NOMO-1 treated with dmso at 0.1 percent for 144 hours (cell line): ENCODE data around the gene CAD.

ENCODE experiments used
- DNase-seq: peaks from one replicate; lab custom pipeline; 2025; ENCODE audit not compliant: unreplicated experiment; lab: John Stamatoyannopoulos, UW

The CAD gene

DNA sequence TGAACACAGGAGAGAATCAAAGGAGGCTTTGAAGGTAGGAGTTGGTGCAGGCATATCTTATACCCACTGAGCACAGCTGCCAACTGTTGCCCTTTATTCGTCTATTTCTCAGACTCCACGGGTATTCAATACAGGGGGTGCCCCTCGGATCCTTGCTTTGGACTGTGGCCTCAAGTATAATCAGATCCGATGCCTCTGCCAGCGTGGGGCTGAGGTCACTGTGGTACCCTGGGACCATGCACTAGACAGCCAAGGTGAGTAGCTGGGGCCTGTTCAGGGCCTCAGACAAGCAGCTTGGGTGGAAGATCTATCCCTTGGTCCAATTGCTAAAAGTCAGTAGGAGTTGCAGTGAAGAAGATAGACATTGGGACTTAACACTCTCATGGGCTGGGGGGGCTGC is 5.2 kb downstream of the CAD start:
- DNase-seq = no peak

DNA sequence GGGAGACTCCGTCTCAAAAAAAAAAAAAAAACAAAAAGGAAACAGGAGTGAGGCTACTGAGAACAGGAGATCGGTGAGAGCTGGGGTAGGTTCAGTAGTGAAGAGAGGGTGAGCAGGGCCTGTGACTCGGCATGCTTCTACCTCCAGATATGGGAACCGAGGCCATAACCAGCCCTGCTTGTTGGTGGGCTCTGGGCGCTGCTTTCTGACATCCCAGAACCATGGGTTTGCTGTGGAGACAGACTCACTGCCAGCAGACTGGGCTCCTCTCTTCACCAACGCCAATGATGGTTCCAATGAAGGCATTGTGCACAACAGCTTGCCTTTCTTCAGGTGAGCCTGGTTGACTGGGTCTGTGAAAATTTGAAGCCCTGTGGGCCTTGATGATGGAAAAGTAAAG is 6.2 kb downstream of the CAD start:
- DNase-seq = no peak

DNA sequence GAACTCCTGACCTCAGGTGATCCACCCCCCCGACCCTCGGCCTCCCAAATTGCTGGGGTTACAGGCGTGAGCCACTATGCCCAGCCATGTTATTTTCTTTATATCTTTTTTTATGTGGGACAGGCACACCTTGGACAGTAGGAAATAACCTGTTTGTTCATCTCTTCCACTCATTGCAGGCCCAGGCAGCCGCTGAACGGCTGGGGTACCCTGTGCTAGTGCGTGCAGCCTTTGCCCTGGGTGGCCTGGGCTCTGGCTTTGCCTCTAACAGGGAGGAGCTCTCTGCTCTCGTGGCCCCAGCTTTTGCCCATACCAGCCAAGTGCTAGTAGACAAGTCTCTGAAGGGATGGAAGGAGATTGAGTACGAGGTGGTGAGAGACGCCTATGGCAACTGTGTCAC is 8.4 kb downstream of the CAD start:
- no peak for DNase-seq

DNA sequence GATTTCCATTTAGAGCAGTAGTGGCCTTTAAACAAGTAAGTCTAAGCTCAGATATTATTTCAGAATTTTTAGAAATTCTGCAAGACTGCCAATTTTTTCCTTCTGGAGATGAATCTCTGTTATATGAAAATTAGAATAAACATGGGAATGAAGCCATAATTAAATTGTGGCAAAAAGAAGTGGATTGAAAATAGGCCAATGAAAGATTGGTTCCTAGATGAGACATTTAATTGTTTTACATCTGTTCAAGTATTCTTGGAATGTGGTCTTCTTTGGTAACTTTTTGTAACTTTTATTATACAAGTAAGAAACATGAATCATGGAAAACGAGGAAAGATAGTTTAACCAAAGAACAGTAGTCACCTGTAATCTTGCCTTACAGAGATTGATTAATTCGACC is 10.3 kb downstream of the CAD start:
- DNase-seq = no peak

DNA sequence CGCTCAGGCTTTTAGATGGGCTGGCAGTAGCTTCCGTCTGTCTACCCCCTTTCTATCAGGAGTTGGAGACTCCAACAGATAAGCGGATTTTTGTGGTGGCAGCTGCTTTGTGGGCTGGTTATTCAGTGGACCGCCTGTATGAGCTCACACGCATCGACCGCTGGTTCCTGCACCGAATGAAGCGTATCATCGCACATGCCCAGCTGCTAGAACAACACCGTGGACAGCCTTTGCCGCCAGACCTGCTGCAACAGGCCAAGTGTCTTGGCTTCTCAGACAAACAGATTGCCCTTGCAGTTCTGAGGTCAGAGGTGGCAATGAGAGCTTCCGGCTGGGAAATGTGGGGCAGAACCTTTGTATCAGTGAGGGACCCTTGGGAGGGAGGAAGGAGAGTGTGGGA is 14.8 kb downstream of the CAD start:
- no peak for DNase-seq

DNA sequence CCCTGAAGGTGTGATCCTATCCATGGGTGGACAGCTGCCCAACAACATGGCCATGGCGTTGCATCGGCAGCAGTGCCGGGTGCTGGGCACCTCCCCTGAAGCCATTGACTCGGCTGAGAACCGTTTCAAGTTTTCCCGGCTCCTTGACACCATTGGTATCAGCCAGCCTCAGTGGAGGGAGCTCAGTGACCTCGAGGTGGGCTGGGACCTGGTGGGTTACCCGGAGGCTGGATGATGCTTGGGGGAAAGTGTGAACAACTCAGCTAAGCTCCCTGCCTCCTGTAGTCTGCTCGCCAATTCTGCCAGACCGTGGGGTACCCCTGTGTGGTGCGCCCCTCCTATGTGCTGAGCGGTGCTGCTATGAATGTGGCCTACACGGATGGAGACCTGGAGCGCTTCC is 16.2 kb downstream of the CAD start:
- DNase-seq = no peak

DNA sequence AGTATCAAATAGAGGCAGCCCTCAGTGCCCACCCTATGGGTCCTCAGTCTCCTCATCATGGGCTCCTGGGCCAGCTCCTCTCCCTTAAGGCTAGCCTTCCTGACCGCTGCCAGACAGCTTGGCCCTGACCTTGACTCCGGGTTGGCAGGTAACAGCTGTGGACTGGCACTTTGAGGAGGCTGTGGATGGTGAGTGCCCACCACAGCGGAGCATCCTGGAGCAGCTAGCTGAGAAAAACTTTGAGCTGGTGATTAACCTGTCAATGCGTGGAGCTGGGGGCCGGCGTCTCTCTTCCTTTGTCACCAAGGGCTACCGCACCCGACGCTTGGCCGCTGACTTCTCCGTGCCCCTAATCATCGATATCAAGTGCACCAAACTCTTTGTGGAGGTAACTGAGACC is 19.0 kb downstream of the CAD start:
- DNase-seq = no peak

DNA sequence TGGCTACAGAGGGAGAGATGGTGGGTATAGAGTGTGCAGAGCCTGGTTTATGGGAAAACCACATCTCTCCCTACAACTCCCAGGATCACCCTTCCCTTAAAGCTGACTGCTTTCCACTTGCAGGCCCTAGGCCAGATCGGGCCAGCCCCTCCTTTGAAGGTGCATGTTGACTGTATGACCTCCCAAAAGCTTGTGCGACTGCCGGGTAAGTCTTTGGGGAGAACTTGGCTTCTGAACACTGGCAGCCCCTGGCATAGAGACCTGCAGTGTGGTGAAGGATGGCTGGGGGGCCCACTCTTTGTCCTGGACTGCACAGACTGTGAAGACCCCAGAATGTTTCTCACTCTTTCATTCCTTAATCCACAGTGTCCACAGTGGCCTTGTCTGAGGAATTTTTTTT is 19.5 kb downstream of the CAD start:
- no peak for DNase-seq

DNA sequence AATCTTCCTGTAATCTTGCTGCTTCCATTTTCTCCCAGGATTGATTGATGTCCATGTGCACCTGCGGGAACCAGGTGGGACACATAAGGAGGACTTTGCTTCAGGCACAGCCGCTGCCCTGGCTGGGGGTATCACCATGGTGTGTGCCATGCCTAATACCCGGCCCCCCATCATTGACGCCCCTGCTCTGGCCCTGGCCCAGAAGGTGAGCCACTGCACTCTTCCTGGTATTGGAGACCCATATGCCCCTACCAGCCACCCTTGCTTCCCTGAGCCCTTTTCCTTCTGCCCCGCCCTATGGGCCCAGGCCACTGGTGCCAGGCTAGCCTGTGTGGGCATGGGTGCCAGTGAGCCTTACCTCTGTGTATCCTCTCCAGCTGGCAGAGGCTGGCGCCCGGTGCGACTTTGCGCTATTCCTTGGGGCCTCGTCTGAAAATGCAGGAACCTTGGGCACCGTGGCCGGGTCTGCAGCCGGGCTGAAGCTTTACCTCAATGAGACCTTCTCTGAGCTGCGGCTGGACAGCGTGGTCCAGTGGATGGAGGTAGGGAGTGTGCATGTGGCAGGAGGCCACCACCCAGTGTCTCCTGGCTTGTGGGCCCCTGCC is 20.3 kb downstream of the CAD start:
- no peak for DNase-seq

DNA sequence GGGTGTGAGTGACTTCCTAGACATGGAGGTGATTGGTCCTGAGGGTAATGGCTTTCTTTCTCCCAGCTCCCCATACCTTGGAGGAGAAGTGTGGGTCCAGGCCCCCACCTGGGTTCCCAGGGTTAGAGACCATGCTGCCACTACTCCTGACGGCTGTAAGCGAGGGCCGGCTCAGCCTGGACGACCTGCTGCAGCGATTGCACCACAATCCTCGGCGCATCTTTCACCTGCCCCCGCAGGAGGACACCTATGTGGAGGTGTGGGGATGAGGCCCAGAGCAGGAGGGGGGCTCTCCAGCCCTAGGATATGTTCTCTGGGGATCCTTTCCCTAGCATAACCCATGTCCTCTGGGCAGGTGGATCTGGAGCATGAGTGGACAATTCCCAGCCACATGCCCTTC is 21.8 kb downstream of the CAD start:
- no peak for DNase-seq

DNA sequence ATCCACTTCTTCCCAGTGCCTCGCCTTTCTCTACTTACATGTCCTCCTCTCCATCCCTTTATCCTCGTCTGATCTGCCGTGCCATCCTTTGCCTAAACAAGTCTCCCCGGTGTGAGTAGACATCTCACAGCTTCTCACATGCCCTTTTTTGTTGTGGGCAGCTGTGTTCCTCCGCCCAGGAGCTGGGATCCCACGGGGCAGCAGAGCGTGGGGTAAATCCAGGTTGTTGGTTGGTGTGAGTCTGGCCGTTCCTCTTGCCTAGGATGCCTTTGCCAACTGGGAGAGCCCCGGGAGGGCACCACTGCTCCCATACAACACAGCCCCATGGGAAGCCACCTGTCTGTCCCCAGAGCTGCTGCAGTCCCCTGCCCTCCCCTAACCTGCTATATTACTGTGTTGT is 23.2 kb downstream of the CAD start:
- no peak for DNase-seq

DNA sequence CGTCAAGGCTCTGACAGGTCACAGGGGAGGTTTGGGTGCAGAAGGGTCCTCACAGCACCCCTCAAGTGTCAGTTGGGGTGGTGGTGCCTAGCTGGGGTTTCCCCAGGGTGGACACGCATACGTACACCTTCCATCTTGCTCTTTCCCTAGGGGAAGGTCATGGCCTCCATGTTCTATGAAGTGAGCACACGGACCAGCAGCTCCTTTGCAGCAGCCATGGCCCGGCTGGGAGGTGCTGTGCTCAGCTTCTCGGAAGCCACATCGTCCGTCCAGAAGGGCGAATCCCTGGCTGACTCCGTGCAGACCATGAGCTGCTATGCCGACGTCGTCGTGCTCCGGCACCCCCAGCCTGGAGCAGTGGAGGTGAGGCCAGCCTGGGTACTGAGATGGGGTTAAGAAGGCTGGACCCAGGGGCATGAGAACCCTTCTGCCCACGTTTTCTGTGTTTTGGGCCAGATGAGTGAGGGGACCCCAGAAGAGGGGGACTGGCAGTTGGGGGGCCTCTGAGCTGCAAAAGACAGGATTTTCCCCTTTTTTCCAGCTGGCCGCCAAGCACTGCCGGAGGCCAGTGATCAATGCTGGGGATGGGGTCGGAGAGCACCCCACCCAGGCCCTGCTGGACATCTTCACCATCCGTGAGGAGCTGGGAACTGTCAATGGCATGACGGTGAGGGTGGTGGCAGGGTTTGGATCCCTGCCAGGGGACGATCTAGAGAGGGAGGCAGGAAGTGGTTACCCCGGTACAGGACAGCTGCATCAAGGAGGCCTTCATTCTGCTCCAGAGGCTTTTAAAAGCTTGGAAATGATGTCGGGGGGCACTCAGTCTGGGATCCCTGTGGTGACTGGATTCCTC is 24.8 kb downstream of the CAD start:
- no peak for DNase-seq

DNA sequence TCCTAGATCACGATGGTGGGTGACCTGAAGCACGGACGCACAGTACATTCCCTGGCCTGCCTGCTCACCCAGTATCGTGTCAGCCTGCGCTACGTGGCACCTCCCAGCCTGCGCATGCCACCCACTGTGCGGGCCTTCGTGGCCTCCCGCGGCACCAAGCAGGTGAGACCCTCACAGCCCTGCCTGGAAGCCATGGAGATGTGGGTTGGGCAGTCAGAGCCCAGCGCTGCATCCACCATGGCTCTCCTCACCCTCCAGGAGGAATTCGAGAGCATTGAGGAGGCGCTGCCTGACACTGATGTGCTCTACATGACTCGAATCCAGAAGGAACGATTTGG is 25.4 kb downstream of the CAD start:
- DNase-seq = no peak

DNA sequence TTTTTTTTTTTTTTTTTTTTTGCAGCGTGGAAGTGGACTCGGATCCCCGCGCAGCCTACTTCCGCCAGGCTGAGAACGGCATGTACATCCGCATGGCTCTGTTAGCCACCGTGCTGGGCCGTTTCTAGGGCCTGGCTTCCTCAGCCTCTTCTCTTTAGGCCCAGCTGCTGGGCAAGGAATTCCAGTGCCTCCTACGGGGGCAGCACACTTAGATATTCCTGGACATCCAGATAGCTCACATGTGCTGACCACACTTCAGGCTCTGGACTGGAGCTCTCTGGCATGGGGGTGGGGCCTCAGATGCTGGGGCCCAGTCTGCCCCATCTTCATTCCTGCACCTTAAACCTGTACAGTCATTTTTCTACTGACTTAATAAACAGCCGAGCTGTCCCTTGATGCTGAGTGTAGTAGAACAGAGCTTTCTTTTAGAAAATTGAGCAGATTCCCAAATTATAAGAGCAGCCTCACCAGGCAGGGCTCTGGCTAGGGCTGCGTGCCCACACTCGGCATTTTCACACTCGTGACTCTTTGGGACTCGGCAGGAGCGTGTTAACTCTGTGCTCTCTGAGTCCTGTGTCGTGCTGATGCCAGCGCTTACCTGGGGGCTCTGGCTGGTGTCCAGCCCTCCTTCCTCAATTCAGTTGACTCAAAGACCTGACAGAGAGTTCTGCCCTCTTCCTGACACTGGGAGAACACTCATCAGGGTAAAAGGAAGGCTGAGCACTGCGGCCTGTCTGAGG is 26.4 kb downstream of the CAD start:
- no peak for DNase-seq

DNA sequence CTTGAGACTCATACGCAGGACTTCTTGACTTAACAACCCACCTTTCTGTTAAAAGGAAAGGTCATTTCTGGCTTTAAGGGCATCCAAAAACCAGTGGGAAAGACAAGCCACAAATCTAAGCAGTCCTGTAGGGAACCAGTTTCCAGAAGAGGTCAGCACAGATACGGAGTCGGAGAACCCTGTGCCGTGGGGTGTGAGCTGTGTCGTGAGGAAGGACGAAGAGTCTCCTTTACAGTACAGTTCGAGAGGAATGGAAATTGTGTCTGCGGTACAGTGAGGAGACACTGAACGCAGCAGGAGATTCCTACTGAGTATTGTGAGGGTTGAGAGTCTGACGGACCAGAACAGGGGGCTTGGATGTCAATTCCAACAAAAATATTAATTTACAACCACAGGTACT is 27.9 kb downstream of the CAD start:
- DNase-seq = no peak

DNA sequence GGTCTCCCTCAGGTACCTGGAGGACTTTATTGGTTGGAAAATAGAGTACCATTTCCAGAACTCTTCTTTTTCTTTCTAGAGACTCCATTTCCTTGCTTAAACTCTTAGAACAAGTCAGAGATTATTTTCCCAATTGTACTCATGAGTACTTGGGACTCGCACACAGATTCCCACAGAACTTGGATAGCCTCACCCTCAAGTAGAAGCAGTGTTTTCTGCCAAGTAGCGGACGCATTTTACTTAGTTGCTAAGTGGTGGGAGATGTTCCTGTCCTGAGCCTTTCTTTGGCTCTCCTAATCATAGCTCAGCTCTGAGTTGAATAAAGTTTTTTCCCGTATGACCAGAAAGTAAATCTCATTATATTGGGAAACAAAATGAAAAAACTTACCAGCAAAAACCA is 28.5 kb downstream of the CAD start:
- no peak for DNase-seq

DNA sequence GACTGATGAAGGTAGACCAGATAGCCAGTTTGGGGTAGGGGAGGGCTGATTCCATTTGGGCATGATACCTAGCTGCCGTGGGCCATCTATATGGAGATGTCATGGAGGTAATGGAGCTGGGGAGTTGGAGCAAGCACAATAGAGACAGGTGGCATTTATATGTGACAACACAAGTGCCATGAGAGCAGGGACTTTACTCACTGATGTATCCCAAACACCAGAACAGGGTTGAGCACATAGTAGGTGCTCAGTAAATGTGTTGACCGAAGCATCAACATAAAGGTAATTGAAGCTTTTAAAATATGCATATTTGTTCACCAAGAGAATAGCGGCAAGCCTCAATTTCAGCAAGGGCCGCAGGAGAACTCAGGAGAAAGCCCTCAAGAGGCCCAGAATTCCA is 30.7 kb downstream of the CAD start:
- no peak for DNase-seq

DNA sequence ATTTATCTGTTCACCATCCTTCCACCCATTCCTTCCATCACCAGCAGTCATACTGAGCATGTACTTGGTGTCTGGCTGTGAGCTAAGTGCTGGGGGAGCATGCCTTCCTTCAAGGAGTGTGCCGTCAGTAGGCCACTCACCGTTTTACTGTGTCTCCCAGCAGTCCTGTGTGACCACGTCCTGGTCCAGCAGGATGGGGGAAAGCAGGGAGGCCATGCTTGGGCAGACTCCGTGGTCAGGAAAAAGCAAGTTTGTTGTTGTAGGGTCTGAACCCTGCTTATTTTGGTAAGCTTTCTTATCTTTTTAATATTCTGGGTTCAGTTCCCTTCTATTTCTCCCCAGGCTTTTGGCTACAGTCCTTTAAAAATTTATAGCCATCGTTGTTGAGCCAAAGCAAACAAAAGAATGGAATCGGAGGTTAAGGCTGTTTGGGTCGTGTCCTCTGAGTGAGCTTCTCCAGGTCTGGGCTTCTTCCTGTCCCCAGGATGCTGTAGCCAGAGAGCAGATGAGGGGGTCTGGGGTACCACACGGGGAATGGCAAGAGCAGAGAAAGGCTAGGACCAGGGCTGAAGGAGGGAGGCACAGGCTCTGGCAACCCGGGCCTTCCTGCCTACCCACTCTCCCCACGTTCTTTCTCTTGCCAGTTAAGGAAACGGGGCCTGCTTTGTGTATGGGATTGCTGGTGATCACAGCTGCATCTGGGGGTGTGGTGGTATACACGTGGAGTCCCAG is 32.2 kb downstream of the CAD start:
- no peak for DNase-seq

DNA sequence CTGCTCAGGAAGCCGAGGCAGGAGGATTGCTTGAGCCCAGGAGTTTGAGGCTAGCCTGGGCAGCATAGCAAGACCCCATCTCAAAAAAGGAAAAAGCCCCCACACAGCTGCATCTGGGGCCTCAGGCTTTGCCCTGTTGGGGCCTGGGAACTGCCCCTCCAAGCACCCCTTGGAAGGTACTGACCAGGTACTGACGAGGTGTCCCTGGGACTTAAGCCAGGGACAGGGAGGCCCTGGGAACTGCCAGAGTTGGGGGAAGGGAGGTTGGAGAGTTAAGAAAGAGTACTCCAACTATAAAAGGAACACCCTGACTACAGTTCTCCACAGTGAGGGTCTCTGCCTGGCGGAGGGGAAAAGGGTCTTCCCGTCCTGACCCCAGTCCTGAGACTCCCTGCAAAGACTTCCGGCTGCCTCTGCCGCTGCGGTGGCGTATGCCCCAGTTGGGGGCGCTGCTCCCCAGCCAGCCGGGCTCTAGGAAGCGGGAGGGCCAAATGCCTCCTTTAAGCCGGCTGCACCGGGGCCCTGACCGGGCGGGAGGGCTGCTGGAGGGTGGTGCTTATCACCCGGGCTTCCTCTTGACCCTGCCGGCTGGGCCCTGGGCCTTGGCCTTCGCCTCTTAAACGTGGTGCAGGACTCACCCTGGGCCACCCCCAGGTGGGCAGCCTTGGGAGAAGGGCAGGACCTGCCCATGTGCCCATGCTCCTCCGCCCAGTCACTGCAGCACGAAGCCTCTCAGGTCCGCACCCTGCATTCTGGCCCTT is 32.9 kb downstream of the CAD start:
- DNase-seq = peak; percentile 16

DNA sequence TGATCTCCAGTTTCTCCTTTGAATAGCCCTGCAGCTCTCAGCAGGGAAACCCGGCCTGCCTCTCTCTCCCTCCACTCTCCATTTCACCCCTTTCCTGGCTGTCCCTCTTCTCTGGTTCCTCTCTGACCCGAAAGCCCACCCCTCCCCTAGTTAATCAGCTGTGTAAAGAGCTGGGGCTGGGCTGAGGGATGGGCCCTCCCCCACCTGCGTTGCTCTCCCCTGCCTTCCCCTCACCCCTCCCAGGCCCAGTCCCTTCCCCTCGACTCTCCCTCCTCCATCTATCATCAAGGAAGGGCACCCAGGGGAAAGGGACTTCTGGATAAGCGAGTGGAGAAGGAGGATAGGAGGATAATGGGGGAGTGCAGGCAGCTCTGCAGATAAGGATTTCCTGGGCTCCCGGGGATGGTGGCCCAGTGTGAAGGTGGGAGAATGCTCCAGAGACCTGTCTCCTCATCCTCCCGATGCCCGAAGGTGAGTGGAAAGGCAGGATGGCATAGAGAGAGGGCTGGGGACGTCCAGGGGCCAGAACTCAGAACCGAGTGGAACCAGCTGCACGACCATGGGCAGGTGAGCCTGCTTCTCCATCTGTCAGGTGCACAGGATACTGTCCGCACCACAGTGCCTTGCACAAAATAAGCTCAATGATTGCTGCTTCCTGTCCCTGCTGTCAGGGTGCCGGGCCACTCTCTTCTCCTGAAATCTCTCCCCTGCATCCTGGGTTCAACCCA is 33.6 kb downstream of the CAD start:
- DNase-seq = no peak
